CD4-positive, alpha-beta memory T cell (primary cell): ENCODE results near the gene VPS54. TPM values are rescaled to one million over a fixed set of nuclear protein-coding genes. Genes with fewer than 3 reads are reported as not detected.

Experiments
- CTCF ChIA-PET: fragments of 350-600 bp; sonication (Branson Sonifier 250); formaldehyde crosslinking; loops from one replicate; lab custom pipeline; 2021; ENCODE audit warnings: inconsistent platforms; ENCODE audit not compliant: partially characterized antibody; lab: Charles Lee
- POLR2A ChIA-PET: fragments of 350-600 bp; sonication (Branson Sonifier 250); formaldehyde crosslinking; loops from one replicate; lab custom pipeline; 2021; ENCODE audit not compliant: partially characterized antibody; lab: Charles Lee
- DNase-seq, 5 donors: peaks; one replicate each; pipeline versions ENCODE4 v3.0.0 to v3.0.0-alpha.2; 2020 to 2022; ENCODE audit warnings: mixed read lengths in 1 of 5
- H3K27ac ChIP-seq: one replicate; pipeline ENCODE4 v1.7.0; 2013; ENCODE audit warnings: low read depth, low read length
- H3K27me3 ChIP-seq: 2 replicates; pipeline ENCODE4 v1.7.0; 2013; ENCODE audit warnings: mild to moderate bottlenecking, low read length, moderate library complexity; ENCODE audit not compliant: insufficient read depth
- H3K36me3 ChIP-seq: 2 replicates; pipeline ENCODE4 v1.7.0; 2013; ENCODE audit warnings: mild to moderate bottlenecking, low read length, moderate library complexity; ENCODE audit not compliant: insufficient read depth
- H3K4me1 ChIP-seq: 2 replicates; pipeline ENCODE4 v1.7.0; 2013; ENCODE audit warnings: mild to moderate bottlenecking, low read length, moderate library complexity; ENCODE audit not compliant: insufficient read depth
- H3K4me3 ChIP-seq, 2 donors: one replicate each; pipeline ENCODE4 v1.7.0; 2013; ENCODE audit warnings: low read length in 2 of 2, mild to moderate bottlenecking in 1 of 2
- H3K9me3 ChIP-seq, 2 donors: one replicate each; pipeline ENCODE4 v1.7.0; 2013; ENCODE audit warnings: low read length in 2 of 2, control low read depth in 1 of 2; ENCODE audit not compliant: control insufficient read depth in 1 of 2
- H3K27ac Mint-ChIP-seq, 7 donors: one replicate each; pipeline ENCODE4 v1.8.0; 2020 to 2021; ENCODE audit warnings: mixed read lengths in 7 of 7, mild to moderate bottlenecking in 6 of 7, inconsistent platforms in 3 of 7, moderate library complexity in 3 of 7
- H3K27me3 Mint-ChIP-seq, 2 donors: one replicate each; pipeline ENCODE4 v1.8.0; 2020 to 2021; ENCODE audit warnings: mixed read lengths in 2 of 2
- H3K36me3 Mint-ChIP-seq, 2 donors: one replicate each; pipeline ENCODE4 v1.8.0; 2020 to 2021; ENCODE audit warnings: mixed read lengths in 2 of 2, inconsistent platforms in 1 of 2, mild to moderate bottlenecking in 1 of 2
- H3K4me1 Mint-ChIP-seq, 4 donors: one replicate each; pipeline ENCODE4 v1.8.0; 2020 to 2021; ENCODE audit warnings: mixed read lengths in 4 of 4, mild to moderate bottlenecking in 1 of 4
- H3K4me3 Mint-ChIP-seq, 8 donors: one replicate each; pipeline ENCODE4 v1.8.0; 2020 to 2021; ENCODE audit warnings: mixed read lengths in 8 of 8, mild to moderate bottlenecking in 7 of 8, moderate library complexity in 6 of 8, inconsistent platforms in 3 of 8
- H3K9me3 Mint-ChIP-seq, 8 donors: one replicate each; pipeline ENCODE4 v1.8.0; 2020 to 2021; ENCODE audit warnings: mixed read lengths in 8 of 8, mild to moderate bottlenecking in 5 of 8, inconsistent platforms in 3 of 8, moderate library complexity in 1 of 8
- intact Hi-C: fragments of 100-400 bp; cut with micrococcal nuclease; formaldehyde crosslinking; loops from one replicate; pipeline ENCODE4 v1.15.1; 2023
- polyA plus RNA-seq, 2 donors: library from polyadenylated mRNA; unstranded; fragments of 300-500 nt; fragmentation: Illumina TruSeq; gene quantifications; one replicate each; pipeline ENCODE4 v1.2.3, GENCODE V29; 2021
- total RNA-seq, 2 experiments: library from RNA; stranded (reverse); gene quantifications; one replicate each; pipeline ENCODE4 v1.2.3, GENCODE V29; 2021

The VPS54 gene
- total and polyA plus RNA-seq, 4 experiments from 2014 or later: 4.0 to 16.4 (median 12.2) TPM

- no peak overlapping the region for H3K4me3 ChIP-seq
- peaks cover 3% of the 10 kb centered on the region for H3K36me3 ChIP-seq
- peak overlapping the region; percentile 24 to 78 (median 33) for H3K27ac Mint-ChIP-seq
- POLR2A ChIA-PET: no interaction called here
- H3K36me3 Mint-ChIP-seq: peaks cover 23 to 24% of the 10 kb centered on the region in 2 donors
- CTCF ChIA-PET: no interaction called here
- H3K27me3 Mint-ChIP-seq: no peaks in the 10 kb centered on the region
- no peak overlapping the region for H3K27ac ChIP-seq
- H3K4me3 Mint-ChIP-seq: peak overlapping the region in 5 of 8 donors; percentile 38 to 70 (median 62)
- H3K9me3 Mint-ChIP-seq: peaks cover 0 to 5% (median 0%) of the 10 kb centered on the region in 8 donors
- H3K4me1 ChIP-seq: peaks cover 20% of the 10 kb centered on the region
- intact Hi-C loops: no loop called here
- DNase-seq: no peak
- no peaks in the 10 kb centered on the region for H3K9me3 ChIP-seq
- H3K27me3 ChIP-seq: no peaks in the 10 kb centered on the region
- H3K4me1 Mint-ChIP-seq: peaks cover 26 to 55% (median 38%) of the 10 kb centered on the region in 4 donors
Observed at GRCh38 chr2:63984606-63985359, 34.4 kb downstream of the VPS54 start.

GRCh38 chr2:63983986-63984605 is 35.1 kb downstream of the VPS54 start:
- peaks cover 20 to 21% of the 10 kb centered on the region in 2 donors for H3K36me3 Mint-ChIP-seq
- Histone ChIP-seq H3K27me3 (no peaks in the 10 kb centered on the region), H3K27ac (no peak overlapping the region), H3K9me3 (no peaks in the 10 kb centered on the region), H3K4me1 (peaks cover 20% of the 10 kb centered on the region), H3K4me3 (no peak overlapping the region), H3K36me3 (peaks cover 3% of the 10 kb centered on the region)
- H3K27me3 Mint-ChIP-seq: no peaks in the 10 kb centered on the region
- H3K4me3 Mint-ChIP-seq: no peak overlapping the region
- CTCF ChIA-PET: no interaction called here
- H3K9me3 Mint-ChIP-seq: peaks cover 0 to under 1% (median 0%) of the 10 kb centered on the region in 8 donors
- intact Hi-C loops: no loop called here
- POLR2A ChIA-PET: no interaction called here
- no peak for DNase-seq
- no peak overlapping the region for H3K27ac Mint-ChIP-seq
- H3K4me1 Mint-ChIP-seq: peaks cover 27 to 61% (median 38%) of the 10 kb centered on the region in 4 donors

- no peak for DNase-seq
- no peaks in the 10 kb centered on the region for H3K27me3 ChIP-seq
- no peaks in the 10 kb centered on the region for H3K9me3 ChIP-seq
- Mint-ChIP-seq H3K4me1 (peaks cover 34 to 67% (median 42%) of the 10 kb centered on the region in 4 donors), H3K36me3 (peaks cover 18 to 26% of the 10 kb centered on the region in 2 donors), H3K27me3 (no peaks in the 10 kb centered on the region), H3K27ac (peak overlapping the region in 2 of 7 donors; percentile 5 to 32), H3K9me3 (no peaks in the 10 kb centered on the region), H3K4me3 (no peak overlapping the region)
- CTCF ChIA-PET: no interaction called here
- intact Hi-C loops: no loop called here
- POLR2A ChIA-PET: no interaction called here
- no peak overlapping the region for H3K27ac ChIP-seq
- no peak overlapping the region for H3K4me3 ChIP-seq
- peaks cover 3% of the 10 kb centered on the region for H3K36me3 ChIP-seq
- peaks cover 36% of the 10 kb centered on the region for H3K4me1 ChIP-seq
Observed at GRCh38 chr2:63982335-63982734, 36.9 kb downstream of the VPS54 start.

- Histone ChIP-seq H3K27me3 (no peaks in the 10 kb centered on the region), H3K4me3 (no peak overlapping the region), H3K27ac (no peak overlapping the region), H3K4me1 (peaks cover 38% of the 10 kb centered on the region), H3K36me3 (peaks cover 3% of the 10 kb centered on the region), H3K9me3 (no peaks in the 10 kb centered on the region)
- POLR2A ChIA-PET: no interaction called here
- Mint-ChIP-seq H3K27ac (no peak overlapping the region), H3K4me3 (no peak overlapping the region), H3K27me3 (no peaks in the 10 kb centered on the region), H3K9me3 (no peaks in the 10 kb centered on the region), H3K4me1 (peaks cover 31 to 63% (median 38%) of the 10 kb centered on the region in 4 donors), H3K36me3 (peaks cover 18 to 25% of the 10 kb centered on the region in 2 donors)
- no peak for DNase-seq
- intact Hi-C loops: no loop called here
- CTCF ChIA-PET: no interaction called here
Observed at GRCh38 chr2:63981702-63982103, 37.5 kb downstream of the VPS54 start.

- CTCF ChIA-PET: interaction anchor here (1.2 kb wide), 1 partner anchor 348 kb away, joined by 3 read pairs; no protein-coding TSS in a partner anchor
- no peak overlapping the region for H3K27ac ChIP-seq
- H3K9me3 ChIP-seq: no peaks in the 10 kb centered on the region
- Mint-ChIP-seq H3K27me3 (no peaks in the 10 kb centered on the region), H3K4me3 (no peak overlapping the region), H3K27ac (no peak overlapping the region), H3K4me1 (peaks cover 25 to 54% (median 31%) of the 10 kb centered on the region in 4 donors), H3K36me3 (peaks cover 18 to 25% of the 10 kb centered on the region in 2 donors), H3K9me3 (no peaks in the 10 kb centered on the region)
- DNase-seq: no peak
- H3K4me3 ChIP-seq: no peak overlapping the region
- POLR2A ChIA-PET: no interaction called here
- intact Hi-C loops: no loop called here
- no peaks in the 10 kb centered on the region for H3K27me3 ChIP-seq
- H3K4me1 ChIP-seq: peaks cover 32% of the 10 kb centered on the region
- peaks cover 3% of the 10 kb centered on the region for H3K36me3 ChIP-seq
Observed at GRCh38 chr2:63980794-63981193, 38.4 kb downstream of the VPS54 start.

GRCh38 chr2:63977904-63978303 is 41.3 kb downstream of the VPS54 start:
- Histone ChIP-seq H3K9me3 (no peaks in the 10 kb centered on the region), H3K4me1 (peaks cover 18% of the 10 kb centered on the region), H3K27ac (no peak overlapping the region), H3K27me3 (no peaks in the 10 kb centered on the region), H3K4me3 (no peak overlapping the region), H3K36me3 (peaks cover 3% of the 10 kb centered on the region)
- intact Hi-C loops: no loop called here
- peaks cover 30 to 32% of the 10 kb centered on the region in 2 donors for H3K36me3 Mint-ChIP-seq
- H3K27me3 Mint-ChIP-seq: no peaks in the 10 kb centered on the region
- H3K27ac Mint-ChIP-seq: peak overlapping the region; percentile 14 to 66 (median 49)
- H3K4me3 Mint-ChIP-seq: peak overlapping the region in 4 of 8 donors; percentile 34 to 53 (median 48)
- DNase-seq: peak; percentile 9 to 22 (median 12)
- peaks cover 13 to 35% (median 15%) of the 10 kb centered on the region in 4 donors for H3K4me1 Mint-ChIP-seq
- POLR2A ChIA-PET: interaction anchor here (1.0 to 1.4 kb wide), 2 partner anchors 15 to 41 kb away, joined by 3 to 4 read pairs; partner anchors contain the start of gene VPS54
- CTCF ChIA-PET: interaction anchor here (1.0 to 1.9 kb wide), 2 partner anchors 11 to 60 kb away, joined by 3 to 6 read pairs; no protein-coding TSS in a partner anchor
- no peaks in the 10 kb centered on the region for H3K9me3 Mint-ChIP-seq

- H3K27ac Mint-ChIP-seq: no peak overlapping the region
- intact Hi-C loops: no loop called here
- POLR2A ChIA-PET: no interaction called here
Observed at GRCh38 chr2:63976125-63976510, 43.1 kb downstream of the VPS54 start.

More at GRCh38 chr2:63976125-63976510, 43.1 kb downstream of the VPS54 start:
- peaks cover 18% of the 10 kb centered on the region for H3K4me1 ChIP-seq
- H3K27ac ChIP-seq: no peak overlapping the region
- Mint-ChIP-seq H3K4me3 (no peak overlapping the region), H3K9me3 (no peaks in the 10 kb centered on the region), H3K36me3 (peaks cover 23 to 24% of the 10 kb centered on the region in 2 donors), H3K27me3 (no peaks in the 10 kb centered on the region), H3K4me1 (peaks cover 13 to 25% (median 15%) of the 10 kb centered on the region in 4 donors)
- DNase-seq: no peak
- no peaks in the 10 kb centered on the region for H3K27me3 ChIP-seq
- H3K9me3 ChIP-seq: no peaks in the 10 kb centered on the region
- CTCF ChIA-PET: interaction anchor here (0.9 to 1.9 kb wide), 2 partner anchors 9 to 352 kb away, joined by 3 to 6 read pairs; no protein-coding TSS in a partner anchor
- no peak overlapping the region for H3K4me3 ChIP-seq
- H3K36me3 ChIP-seq: no peaks in the 10 kb centered on the region
